Measurements from ENCODE around the gene C10orf143. TPM values are rescaled to one million over a fixed set of nuclear protein-coding genes. Genes with fewer than 3 reads are reported as not detected.

The C10orf143 gene
- total and polyA plus RNA-seq, 2 of the 4 experiments (the other 2 are of a cell fraction): 0.36 to 0.60 TPM

DNA sequence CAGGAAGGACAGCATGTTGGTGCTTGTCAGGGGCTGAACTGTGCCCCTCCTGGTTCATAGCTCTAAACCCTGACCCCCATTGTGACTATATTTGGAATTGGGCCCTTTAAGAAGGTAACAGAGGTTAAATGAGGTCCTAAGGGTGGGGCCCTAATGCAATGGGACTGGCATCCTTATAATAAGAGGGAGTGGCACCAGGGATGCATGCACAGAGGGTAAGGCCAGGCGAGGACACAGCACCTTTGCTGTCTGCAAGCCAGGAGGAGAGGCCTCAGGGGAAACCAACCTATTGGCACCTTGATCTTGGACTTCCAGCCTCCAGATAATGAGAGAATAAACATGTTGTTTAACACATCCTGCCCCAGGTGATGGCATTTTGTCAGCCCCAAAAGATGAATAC is 85.3 kb downstream of the C10orf143 start:
- Histone ChIP-seq H2AFZ (replicated peaks; ENCODE audit: low read length, poor library complexity) (no peak overlapping the region), H3K18ac (ENCODE audit: low read depth, low read length) (no peak overlapping the region), H2BK20ac (ENCODE audit: low read depth, low read length) (no peak overlapping the region), H3K79me1 (ENCODE audit: low read depth in 1 of 2, low read length in 2 of 2) (no peaks in the 10 kb centered on the region), H3K9me3 (ENCODE audit: control insufficient read depth, insufficient read depth, low read length) (no peaks in the 10 kb centered on the region), H2AK5ac (ENCODE audit: low read depth, low read length) (no peak overlapping the region), H2BK5ac (ENCODE audit: low read depth, low read length, poor library complexity, severe bottlenecking) (no peak overlapping the region), H3K27me3 (ENCODE audit: control insufficient read depth, insufficient read depth, low read length) (no peaks in the 10 kb centered on the region), H4K20me1 (ENCODE audit: insufficient read depth, low read length) (no peaks in the 10 kb centered on the region), H3K9me1 (ENCODE audit: insufficient read depth, low read length) (no peaks in the 10 kb centered on the region), H3K14ac (replicated peaks; ENCODE audit: low read depth, low read length) (no peak overlapping the region), H2BK120ac (ENCODE audit: low read depth, low read length) (no peak overlapping the region), H3K56ac (ENCODE audit: extremely low read depth, insufficient read depth, low read length) (no peak overlapping the region), H3K4me1 (ENCODE audit: control insufficient read depth, insufficient read depth, low read length) (peaks cover 4% of the 10 kb centered on the region; the same call in 1 of the 2 replicates), H3K4ac (ENCODE audit: low read depth, low read length) (no peak overlapping the region), H4K5ac (ENCODE audit: low read depth, low read length) (no peak overlapping the region), H3K23ac (ENCODE audit: low read depth, low read length) (no peak overlapping the region), H3K27ac (ENCODE audit: insufficient read depth, low read length) (no peak overlapping the region), H2AK9ac (replicated peaks; ENCODE audit: low read depth, low read length, poor library complexity) (no peak overlapping the region), H3K9ac (ENCODE audit: low read depth, low read length) (no peak overlapping the region), H3K4me2 (ENCODE audit: low read depth, low read length) (no peak overlapping the region), H2BK15ac (ENCODE audit: low read depth, low read length) (no peak overlapping the region), H4K8ac (ENCODE audit: low read depth in 2 of 2, low read length in 2 of 2) (no peak overlapping the region), H4K91ac (ENCODE audit: insufficient read depth, low read depth, low read length) (no peak overlapping the region), H3K4me3 (ENCODE audit: insufficient read depth, low read depth, low read length) (no peak overlapping the region), H3K36me3 (ENCODE audit: control insufficient read depth, insufficient read depth, low read length) (no peaks in the 10 kb centered on the region)
- no TSS peak for BruUV-seq (replicated peaks)
- dilution Hi-C loops (cut with HindIII; ENCODE audit: low sequenced_read_pairs, unreplicated experiment) (no loop called here), in situ Hi-C loops (cut with MboI; ENCODE audit: low sequenced_read_pairs) (no loop called here), intact Hi-C loops (cut with micrococcal nuclease) (no loop called here)
- ChIA-PET POLR2A (ENCODE audit: unreplicated experiment) (no interaction called here), CTCF (no interaction called here)
- TF ChIP-seq FOS (IDR thresholded peaks at IDR 0.05; ENCODE audit: low read depth, low read length) (no peak), RCOR1 (IDR thresholded peaks at IDR 0.05; ENCODE audit: insufficient replicate concordance, low read length) (no peak), MAFK (IDR thresholded peaks at IDR 0.05; ENCODE audit: low read depth, low read length) (no peak), ELK1 (IDR thresholded peaks at IDR 0.05; ENCODE audit: borderline replicate concordance, low read depth, low read length) (no peak), MAZ (IDR thresholded peaks at IDR 0.05; ENCODE audit: borderline replicate concordance, low read depth, low read length) (no peak), SMC3 (IDR thresholded peaks at IDR 0.05; ENCODE audit: low read depth, low read length) (no peak), POLR2A (IDR thresholded peaks at IDR 0.05; ENCODE audit: low read depth, low read length) (no peak), BHLHE40 (IDR thresholded peaks at IDR 0.05; ENCODE audit: low read depth, low read length) (no peak), RAD21 (IDR thresholded peaks at IDR 0.05; ENCODE audit: low read length) (no peak), MXI1 (IDR thresholded peaks at IDR 0.05; ENCODE audit: borderline replicate concordance, low read depth, low read length) (no peak), NFE2L2 (IDR thresholded peaks at IDR 0.05; ENCODE audit: low read depth, low read length) (no peak), RFX5 (IDR thresholded peaks at IDR 0.05; ENCODE audit: low read depth, low read length) (no peak), CHD1 (IDR thresholded peaks at IDR 0.05; ENCODE audit: low read depth, low read length) (no peak), CEBPB (IDR thresholded peaks at IDR 0.05; ENCODE audit: low read depth, low read length) (no peak), CTCF (conservative IDR thresholded peaks at IDR 0.05; ENCODE audit: low read depth, low read length) (no peak)
- TF ChIP-seq, protein P1, sequence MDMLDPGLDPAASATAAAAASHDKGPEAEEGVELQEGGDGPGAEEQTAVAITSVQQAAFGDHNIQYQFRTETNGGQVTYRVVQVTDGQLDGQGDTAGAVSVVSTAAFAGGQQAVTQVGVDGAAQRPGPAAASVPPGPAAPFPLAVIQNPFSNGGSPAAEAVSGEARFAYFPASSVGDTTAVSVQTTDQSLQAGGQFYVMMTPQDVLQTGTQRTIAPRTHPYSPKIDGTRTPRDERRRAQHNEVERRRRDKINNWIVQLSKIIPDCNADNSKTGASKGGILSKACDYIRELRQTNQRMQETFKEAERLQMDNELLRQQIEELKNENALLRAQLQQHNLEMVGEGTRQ (IDR thresholded peaks at IDR 0.05; ENCODE audit: low read depth, low read length): no peak
- ATAC-seq (ENCODE audit: low read depth) (no peak), DNase-seq (no peak)
- no CpG with 5 or more reads among the region's 1 CpG for WGBS, 2 experiments (ENCODE audit: extremely low coverage in 2 of 2, insufficient read length in 1 of 2)
